ENCODE results near the gene SPRR2A.

- TF ChIP-seq, protein P1, sequence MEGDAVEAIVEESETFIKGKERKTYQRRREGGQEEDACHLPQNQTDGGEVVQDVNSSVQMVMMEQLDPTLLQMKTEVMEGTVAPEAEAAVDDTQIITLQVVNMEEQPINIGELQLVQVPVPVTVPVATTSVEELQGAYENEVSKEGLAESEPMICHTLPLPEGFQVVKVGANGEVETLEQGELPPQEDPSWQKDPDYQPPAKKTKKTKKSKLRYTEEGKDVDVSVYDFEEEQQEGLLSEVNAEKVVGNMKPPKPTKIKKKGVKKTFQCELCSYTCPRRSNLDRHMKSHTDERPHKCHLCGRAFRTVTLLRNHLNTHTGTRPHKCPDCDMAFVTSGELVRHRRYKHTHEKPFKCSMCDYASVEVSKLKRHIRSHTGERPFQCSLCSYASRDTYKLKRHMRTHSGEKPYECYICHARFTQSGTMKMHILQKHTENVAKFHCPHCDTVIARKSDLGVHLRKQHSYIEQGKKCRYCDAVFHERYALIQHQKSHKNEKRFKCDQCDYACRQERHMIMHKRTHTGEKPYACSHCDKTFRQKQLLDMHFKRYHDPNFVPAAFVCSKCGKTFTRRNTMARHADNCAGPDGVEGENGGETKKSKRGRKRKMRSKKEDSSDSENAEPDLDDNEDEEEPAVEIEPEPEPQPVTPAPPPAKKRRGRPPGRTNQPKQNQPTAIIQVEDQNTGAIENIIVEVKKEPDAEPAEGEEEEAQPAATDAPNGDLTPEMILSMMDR (IDR thresholded peaks at IDR 0.05), result no peak
- no peak for TF ChIP-seq POLR2AphosphoS5 (IDR thresholded peaks at IDR 0.05; ENCODE audit: insufficient read depth in 1 of 2, low read depth in 1 of 2)
Measured at GRCh38 chr1:153049211-153049610, 8.1 kb downstream of the SPRR2A start.
